Daoy (cell line): Measurements from ENCODE around the gene DELE1. TPM values are rescaled to one million over a fixed set of nuclear protein-coding genes. Genes with fewer than 3 reads are reported as not detected.
"Not testable (repeated sequence)": the region's sequence is repeated elsewhere in the genome, so short reads cannot be mapped to it uniquely, and the experiment has no call there.

ENCODE experiments used
- DNase-seq: peaks from one replicate; pipeline ENCODE4 v3.0.0-alpha.2; 2015; ENCODE audit warnings: low read depth
- total RNA-seq: library from RNA; depleted of rRNA; stranded (reverse); fragments of >200 nt; shearing (Covaris generic); gene quantifications from 2 replicates; pipeline ENCODE4 v1.2.3, GENCODE V29; 2014

The DELE1 gene
- total RNA-seq, 1 experiment from 2014 or later = 40.5 TPM

DNA sequence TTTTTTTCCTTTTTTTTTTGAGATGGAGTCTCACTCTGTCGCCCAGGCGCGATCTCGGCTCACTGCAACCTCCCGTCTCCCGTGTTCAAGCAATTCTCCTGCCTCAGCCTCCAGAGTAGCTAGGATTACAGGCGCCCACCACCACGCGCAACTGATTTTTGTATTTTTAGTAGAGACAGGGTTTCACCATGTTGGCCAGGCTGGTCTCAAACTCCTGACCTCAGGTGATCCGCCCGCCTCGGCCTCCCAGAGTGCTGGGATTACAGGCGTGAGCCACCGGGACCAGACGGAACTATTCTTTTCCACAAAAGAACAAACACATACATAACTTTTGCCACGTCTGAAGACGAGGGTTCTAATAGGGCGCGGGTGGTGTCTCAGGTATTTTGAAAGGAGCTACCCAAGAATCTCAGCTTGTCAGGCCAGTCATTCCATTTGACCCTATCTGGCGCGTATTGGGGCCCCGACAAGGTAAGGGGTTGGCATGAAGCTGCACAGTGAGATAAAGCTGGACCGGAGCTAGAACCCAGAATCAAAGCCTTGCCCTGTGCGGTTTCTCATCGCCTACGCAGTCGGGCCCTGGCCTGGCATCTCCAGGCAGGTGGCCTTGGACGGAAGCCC lies 734 bp upstream of the DELE1 start:
- DNase-seq = not testable (repeated sequence)

DNA sequence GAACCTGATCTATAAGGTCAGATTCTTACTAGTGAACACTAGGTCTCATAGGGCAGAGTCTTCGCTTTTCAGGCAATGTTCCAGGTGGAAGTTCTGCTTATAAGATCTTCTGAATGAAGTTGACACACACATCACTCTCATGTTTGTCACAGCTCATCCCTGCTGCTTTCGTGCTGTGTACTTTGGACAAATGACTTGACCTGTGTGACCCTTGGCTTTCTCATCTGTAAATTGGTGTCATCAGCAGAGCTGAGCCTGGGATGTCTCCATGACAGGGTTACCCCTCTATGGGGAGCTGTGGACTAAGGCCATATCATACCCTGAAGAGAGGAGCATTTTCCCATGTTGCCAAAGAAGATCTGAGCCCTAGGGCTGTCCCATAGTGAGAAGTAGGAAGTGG lies 2.8 kb downstream of the DELE1 start:
- no peak for DNase-seq

DNA sequence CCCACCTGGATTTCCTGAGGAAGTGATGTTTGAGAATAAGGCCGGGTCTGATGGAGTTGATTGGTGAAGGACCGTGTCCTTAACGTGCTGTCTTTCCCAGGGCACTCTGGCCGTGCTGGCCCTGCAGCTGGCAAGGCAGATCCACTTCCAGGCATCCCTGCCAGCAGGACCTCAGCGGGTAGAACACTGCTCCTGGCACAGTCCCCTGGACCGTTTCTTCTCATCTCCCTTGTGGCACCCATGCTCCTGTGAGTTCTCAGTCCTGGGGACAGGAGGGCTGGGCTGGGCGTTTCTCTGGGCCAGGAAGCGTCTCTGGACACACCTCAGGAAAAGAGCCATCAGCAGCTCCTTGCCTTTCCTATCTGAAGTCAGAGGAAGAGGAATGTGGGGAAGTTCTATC lies 4.4 kb downstream of the DELE1 start:
- no peak for DNase-seq

DNA sequence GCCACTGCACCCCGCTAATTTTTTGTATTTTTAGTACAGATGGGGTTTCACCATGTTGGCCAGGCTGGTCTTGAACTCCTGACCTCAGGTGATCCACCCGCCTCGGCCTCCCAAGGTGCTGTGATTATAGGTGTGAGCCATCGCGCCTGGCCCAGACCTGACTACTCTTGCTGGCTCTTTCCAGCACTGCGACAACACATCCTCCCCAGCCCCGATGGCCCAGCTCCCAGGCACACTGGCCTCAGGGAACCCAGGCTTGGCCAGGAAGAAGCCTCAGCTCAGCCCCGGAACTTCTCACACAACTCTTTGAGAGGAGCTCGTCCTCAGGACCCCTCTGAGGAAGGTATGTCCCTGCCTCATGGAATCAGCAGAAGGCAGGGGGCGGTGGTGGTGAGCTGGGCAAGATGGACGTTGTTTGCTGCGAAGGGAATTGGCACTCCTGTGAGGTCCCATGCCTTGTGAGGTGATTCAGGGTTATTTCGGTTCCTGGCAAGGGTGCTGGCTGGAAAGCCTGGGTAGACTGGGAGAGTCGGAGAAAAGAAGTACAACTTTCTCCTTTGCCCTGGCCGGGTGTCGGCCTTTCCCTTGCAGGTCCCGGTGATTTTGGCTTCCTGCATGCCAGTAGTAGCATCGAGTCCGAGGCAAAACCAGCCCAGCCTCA lies 5.9 kb downstream of the DELE1 start:
- DNase-seq = no peak

DNA sequence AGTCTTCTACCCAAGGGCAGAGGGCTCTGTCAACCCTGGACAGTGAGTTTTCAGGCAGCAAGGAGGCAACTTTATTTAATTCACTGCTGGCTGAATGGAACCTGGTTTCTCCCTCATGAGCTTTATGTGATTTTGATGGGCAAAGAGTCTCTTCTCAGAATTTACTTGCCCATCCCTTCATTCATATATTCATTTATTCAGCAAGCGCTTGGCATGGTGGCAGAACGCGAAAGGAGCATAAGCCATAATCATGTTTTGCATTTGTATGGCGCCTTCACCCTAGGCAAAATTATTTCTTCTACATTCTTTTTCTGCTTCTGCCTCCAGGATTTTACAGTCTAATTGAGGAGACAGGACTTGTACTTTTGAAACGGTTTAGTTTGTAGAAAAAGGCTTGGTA lies 8.0 kb downstream of the DELE1 start:
- no peak for DNase-seq

DNA sequence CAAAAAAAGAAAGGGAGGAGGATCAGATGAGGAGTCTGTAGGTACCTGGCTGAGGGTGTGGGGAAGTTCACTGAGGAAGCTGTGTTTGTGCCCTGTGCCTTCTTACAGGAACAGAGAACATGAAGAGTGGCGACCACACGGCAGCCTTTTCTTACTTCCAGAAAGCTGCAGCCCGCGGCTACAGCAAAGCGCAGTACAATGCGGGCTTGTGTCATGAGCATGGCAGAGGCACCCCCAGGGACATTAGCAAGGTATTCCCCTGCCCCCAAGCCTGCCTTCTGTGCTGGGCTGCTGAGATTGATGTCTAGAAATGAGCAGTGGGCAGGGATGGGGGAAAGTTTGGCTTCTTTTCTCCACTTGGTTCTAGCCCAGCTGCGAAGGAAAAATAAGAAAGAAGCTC lies 9.5 kb downstream of the DELE1 start:
- DNase-seq = no peak

DNA sequence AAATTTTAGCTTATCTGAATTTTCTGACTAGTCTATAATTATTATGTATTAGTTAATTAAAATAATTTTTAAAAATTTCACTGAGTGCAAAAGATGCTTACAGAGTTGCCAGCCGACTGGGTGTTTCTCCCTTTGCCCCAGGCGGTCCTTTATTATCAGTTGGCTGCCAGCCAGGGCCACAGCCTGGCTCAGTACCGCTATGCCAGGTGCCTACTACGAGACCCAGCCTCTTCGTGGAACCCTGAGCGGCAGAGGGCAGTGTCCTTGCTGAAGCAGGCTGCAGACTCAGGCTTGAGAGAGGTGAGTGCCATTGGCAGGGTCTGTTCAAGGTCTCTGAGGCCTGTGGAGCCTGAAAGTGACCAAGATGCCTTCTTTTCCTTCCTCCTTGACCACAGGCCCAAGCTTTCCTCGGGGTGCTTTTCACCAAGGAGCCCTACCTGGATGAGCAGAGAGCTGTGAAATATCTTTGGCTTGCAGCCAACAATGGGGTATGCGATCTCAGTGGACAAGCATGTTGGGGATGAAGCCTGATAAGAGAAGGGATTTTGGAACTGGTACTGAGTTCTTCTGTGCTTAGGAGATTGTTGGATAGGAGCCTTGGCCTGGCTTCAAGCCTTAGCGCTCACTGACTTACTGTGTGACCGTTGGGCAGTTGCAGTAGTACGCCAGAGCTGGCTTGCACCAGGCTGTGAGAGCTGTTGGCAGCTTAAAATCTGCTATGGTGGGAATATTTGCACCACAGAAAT lies 10.6 kb downstream of the DELE1 start:
- no peak for DNase-seq

DNA sequence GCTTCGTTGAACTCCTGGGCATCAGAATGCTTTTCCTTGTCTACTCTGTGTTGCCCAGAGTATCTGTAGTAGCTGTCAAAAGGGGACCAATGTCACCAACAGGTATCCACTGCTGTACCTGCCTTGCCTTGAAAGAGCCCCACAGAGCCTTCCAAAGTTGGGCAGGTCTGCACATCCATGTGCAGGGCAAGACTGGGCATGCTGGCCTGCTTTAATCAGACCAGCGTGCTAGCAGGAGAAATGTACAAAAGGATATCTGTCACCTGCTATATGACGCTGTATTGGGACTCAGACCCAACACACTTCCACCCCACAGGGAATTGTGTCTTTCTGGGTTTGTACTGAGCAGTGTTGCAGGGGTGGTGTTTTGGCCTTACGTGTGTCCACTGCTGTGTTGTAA lies 11.9 kb downstream of the DELE1 start:
- DNase-seq = no peak

DNA sequence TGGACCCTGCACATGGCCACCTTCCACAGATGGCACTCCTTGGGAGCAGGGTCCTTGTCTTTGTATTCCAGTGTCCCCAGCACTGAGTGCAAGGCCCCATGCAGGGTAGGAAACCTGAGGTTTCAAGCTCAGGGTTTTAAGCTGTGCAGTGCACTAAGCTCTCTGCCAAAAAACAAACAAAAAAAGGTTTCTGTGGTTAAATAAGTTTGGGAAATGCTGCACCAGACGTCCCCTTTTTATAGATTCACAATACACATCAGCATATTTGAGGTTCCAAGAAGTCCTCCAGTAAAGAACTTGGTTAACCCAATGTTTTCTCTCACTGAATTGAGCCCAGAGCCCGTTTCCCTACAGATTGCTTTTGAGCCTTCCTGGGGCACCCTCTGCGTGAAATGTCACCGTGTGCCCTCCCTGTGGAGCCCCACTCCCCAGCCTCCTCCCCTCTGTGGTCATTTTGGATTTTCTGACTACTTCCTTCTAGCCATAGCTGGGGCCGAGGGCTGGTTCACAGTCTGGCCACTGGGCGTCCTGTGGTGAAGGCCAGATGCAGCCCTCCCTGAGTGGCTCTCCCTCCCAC lies 17.1 kb downstream of the DELE1 start:
- no peak for DNase-seq

DNA sequence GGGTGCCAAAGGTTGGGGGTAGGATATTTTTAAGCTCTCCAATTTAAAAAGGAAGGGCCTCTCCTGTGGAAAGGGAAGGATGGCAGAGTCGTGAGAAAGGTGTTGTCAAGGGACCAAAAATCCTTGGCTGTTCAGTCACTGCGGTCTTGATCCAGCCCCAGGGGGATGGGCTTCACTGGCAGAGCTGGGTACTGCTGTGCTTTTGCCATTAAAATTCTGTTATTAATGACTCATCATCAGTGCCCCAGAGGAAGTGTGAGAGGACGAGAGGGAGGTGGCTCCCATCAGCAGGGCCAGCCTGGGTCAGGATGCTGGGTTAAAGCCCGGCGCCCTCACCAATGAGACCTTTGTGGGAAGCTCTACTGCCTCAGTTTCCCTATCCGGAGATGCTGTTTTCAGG lies 17.6 kb downstream of the DELE1 start:
- peak; percentile 23 for DNase-seq

DNA sequence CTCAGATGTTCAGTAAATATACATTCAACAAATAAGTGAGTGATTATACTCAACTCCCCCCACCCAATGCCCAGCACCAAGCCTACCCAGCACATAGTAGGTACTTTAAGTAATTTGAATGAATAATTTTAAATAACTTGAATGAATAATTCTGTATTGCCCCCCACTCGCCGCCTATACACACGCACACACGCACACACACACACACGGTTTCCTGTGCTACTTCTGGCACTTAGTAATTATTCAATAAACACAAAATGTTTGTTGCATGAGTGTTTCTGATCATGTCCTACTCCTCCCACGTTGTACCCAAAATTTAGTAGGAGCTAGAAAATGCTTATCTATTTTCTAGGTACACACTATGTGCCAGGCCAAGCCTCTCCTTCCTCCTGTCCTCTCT lies 18.1 kb downstream of the DELE1 start:
- no peak for DNase-seq

DNA sequence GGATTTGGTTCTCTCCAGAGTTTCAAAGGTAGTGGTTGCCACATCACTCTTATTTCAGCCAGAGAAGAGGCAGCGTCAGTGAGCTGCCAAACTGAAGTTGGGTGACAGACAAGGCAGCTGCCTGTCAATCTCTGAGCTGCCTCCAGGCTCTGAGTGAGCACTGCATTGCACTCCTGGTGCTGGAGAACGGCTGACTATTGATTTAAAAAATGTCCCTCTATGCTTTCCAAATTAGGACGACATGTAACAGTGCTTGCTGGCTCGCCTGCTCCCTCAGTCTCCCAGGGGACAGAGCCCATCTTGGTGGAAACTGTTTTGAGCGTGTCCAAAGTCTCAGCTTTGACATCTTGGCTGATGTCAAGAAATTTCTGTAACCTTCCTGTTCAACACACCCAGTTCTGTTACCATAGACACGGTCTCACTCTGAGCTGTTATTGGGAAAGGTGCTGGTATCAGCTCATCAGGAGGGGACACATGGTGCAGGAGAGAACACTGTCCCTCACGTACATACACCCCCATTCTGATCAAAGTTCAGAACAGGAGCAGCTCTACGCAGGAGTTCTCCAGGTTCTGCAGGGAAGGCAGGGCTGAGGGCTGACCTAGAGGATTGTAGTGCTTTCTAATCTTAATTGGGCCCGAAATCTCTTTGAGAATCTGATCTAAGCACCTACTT lies 18.6 kb downstream of the DELE1 start:
- no peak for DNase-seq

DNA sequence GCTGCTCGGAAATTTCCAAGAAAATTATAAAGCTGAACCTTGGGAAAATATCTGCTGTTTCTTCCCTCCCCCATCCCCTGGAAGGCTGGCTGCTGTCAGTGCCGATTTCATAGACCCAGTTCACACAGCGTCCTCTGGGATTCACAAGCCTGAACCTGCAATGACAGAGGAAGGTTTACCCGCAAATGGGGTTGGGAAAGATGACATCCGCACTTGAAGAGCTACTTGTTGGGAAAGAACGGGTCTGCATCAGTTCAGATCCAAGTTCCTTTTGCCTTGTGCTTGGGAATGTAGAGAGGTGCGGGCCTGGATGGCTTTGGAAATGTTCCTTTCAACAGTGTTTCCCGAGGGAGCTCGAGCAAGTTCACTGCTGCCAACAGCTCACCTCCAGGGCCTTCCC lies 20.4 kb downstream of the DELE1 start:
- no peak for DNase-seq

DNA sequence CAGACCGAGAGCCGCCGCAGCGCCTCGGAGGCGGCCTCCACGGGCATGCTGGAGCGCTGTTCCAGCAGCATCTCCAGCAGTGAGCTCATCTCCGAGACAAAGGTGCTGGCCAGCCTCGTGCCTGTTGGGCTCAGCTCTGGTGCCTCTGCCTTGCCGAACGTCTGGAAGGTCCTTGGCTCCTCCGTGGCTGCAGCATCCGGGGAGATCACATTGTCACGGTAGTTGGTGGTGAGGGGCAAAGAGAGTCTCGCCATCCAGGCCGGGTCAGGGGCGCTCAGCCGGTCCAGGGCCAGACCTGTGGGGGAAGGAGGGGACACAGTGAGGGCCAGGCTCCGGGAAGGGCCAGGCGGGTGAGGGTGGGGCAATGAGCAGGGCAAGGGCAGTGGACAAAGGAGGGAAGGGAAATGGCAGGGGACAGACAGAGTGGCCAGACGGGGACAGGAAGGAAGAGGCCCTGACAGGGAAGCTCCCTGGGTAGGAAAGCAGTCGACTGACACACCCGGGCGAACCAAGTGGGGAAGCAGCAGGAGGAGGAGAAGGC lies 21.9 kb downstream of the DELE1 start:
- DNase-seq = no peak

DNA sequence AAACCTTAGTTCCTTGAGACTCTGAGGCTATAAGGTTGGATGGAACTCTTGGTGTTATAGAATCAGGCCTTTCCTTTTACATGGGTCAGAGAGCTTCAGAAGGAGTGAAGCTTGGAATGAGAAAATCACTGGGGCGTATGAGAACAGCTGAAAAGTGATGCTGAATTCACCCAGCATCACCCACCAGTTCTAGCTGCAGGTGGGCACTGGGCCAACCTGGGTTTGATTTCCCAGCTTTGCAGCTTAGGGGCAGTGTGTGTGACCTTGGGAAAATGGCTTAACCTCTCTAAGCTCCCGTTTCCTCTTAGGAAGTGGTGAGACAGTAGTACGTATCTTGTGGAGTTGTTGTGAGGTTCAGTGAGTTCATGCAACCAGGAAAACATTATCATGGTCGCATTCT lies 23.6 kb downstream of the DELE1 start:
- DNase-seq = no peak

DNA sequence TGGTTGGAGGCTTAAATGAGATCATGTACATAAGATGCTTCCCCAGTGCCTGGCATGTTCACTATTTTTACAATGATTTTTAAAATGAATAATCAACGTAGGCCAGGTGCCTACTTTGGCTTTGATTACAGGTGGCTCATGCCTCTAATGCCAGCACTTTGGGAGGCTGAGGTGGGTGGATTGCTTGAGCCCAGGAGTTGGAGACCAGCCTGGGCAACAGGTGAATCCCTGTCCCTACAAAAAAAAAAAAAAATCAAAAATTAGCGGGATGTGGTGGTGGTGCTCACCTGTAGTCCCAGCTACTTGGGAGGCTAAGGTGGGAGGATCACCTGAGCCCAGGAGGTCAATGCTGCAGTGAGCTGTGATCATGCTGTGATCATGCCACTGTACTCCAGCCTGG lies 25.1 kb downstream of the DELE1 start:
- no peak for DNase-seq

DNA sequence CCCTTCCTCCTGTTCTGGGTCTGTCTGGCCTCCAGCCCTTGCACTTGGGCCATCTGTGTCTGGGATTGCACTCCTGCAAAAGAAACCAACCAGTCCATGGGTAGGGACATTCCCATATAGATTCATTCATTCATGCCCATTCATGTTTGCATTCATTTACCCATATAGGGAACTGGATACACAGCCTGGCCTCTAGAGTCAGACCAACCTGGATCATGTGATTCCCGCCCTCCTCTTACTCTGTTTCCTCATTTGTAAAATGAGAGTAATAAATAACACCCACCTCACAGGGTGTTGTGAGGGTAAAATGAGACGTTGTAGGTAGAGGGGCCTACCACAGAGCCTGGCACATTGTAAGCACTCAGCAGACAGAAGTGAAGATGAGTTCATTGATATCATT lies 25.8 kb downstream of the DELE1 start:
- no peak for DNase-seq

DNA sequence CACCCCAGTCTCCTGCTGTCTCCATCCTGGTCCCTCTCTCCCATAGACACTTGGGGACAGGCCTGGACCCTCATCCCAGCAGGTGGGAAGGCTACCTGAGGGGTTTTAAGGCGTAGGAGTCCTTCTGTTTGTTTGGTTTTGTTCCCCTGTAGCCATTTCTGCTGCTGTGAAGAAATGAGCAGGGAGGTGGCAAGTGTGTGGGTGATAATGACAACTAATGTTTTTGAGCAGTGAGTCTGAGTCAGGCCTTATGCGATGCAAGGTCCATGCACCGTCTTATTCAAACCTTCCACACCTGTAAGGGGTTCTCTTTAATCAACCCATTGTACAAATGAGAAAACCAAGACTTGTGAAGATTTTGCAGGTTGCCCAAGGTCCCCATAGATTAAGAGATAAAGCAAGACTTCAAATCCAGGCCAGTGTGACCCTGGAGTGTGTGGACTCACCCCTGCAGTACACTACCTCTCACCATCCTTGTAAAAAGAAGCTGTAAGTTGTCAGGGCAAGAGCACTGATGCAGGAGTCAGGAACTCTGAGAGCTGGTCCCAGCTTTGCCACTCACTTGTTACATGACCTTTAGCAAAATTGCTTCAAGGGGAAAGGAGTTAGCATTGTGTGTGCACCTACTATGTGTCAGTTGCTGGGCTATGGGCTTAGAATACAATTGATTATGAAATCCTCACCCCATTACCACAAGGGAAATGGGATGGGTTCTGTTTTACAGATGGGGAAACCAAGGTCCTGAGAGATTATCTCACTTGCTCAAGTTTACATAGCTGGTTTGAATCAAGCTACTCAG lies 26.7 kb downstream of the DELE1 start:
- DNase-seq = no peak

DNA sequence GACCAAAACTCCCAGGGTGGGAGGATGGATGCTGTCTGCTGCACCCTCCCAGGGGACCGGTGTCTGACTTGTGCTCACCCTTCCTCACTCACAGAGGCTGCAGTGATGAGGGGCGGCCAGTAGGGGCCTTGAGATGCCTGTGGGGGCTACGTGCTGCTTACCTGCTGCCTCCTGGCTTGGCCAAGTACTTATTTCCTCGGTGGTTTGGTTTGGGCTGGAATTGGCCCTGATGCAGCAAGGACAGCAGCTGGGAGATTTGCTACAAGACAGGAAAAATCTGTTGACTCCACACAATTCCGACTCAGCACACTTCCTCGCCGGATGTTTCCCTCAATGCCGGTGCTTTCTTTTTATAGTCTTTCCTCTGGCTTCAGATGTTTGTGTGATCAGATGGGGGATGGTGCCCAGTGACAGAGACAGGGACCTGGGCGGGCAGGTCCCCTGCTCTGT lies 27.7 kb downstream of the DELE1 start:
- no peak for DNase-seq

DNA sequence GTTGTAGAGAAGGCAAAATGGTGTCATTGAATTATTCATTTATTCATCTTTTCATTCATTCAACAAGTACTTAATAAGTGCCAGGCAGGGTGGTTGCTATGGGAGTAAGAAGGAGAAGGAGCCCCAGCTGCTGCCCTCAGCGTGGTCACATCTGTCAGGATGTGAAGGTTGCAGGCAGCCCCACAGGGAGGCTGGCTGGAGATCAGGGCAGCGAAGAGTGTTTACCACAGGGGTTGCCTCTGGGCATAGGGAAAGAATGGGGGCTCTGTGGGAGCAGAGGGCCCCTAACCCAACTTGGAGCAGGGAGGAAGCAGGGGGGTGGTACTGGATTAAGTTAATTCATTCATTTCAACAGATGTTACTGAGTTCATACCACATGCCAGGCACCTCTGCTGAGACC lies 28.3 kb downstream of the DELE1 start:
- DNase-seq = no peak

DNA sequence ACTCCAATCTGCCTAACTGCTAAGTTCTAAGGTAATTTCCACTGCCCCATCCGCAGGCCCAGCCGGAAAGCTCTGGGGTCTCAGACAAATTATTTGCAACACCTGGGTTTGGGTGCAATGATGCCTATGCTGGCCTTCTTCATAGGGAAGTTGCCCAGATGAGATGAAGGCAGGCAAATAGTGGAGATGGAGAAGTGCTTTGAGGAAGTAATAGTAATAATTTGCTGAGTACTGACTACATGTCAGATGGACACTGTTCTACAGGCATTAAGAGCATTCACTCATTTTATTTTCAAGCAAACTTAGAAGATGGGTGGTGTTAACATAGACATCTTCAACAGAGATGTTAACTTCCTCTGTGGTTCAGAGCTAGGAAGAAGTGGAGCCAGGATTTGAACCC lies 30.5 kb downstream of the DELE1 start:
- no peak for DNase-seq
